IMR-90 (cell line): ENCODE data around the gene S100A13. TPM values are rescaled to one million over a fixed set of nuclear protein-coding genes. Genes with fewer than 3 reads are reported as not detected.

Source experiments
- ATAC-seq: fragments of 200-7000 bp; cut with Tn5 transposase; 2 replicates; pipeline ENCODE4 v1.9.1; 2020; ENCODE audit warnings: low read depth, mild to moderate bottlenecking, moderate library complexity
- BruUV-seq: library from RNA; stranded (reverse); fragments of 400-500 nt; replicated peaks from 2 replicates; lab custom pipeline; 2021; lab: Mats Ljungman, UMichigan
- CTCF ChIA-PET: fragments of 300-600 bp; formaldehyde crosslinking; extraction: SDS; loops from one replicate; lab custom pipeline; 2021; ENCODE audit warnings: antibody characterized with exemption; lab: Yijun Ruan, JAX
- POLR2A ChIA-PET: fragments of 300-600 bp; sonication (Branson Sonifier 250); formaldehyde crosslinking; loops from one replicate; lab custom pipeline; 2022; ENCODE audit warnings: antibody characterized with exemption; ENCODE audit not compliant: unreplicated experiment; lab: Charles Lee
- DNase-seq: peaks from one replicate; pipeline ENCODE4 v3.0.0; 2013
- H2AFZ ChIP-seq: replicated peaks from 2 replicates; pipeline ENCODE3; 2013; ENCODE audit warnings: low read length, mild to moderate bottlenecking; ENCODE audit not compliant: poor library complexity
- H2AK5ac ChIP-seq: 2 replicates; pipeline ENCODE4 v1.6.1; 2013; ENCODE audit warnings: low read depth, low read length, inconsistent platforms
- H2AK9ac ChIP-seq: replicated peaks from 2 replicates; pipeline ENCODE3; 2013; ENCODE audit warnings: mild to moderate bottlenecking, low read depth, low read length, moderate library complexity; ENCODE audit not compliant: poor library complexity
- H2BK120ac ChIP-seq: 2 replicates; pipeline ENCODE4 v1.6.1; 2013; ENCODE audit warnings: low read depth, low read length, inconsistent platforms
- H2BK15ac ChIP-seq: 3 replicates; pipeline ENCODE4 v1.6.1; 2013; ENCODE audit warnings: low read depth, low read length, inconsistent platforms
- H2BK20ac ChIP-seq: 2 replicates; pipeline ENCODE4 v1.6.1; 2013; ENCODE audit warnings: low read depth, mild to moderate bottlenecking, inconsistent platforms, low read length, moderate library complexity
- H2BK5ac ChIP-seq: 2 replicates; pipeline ENCODE4 v1.6.1; 2013; ENCODE audit warnings: mild to moderate bottlenecking, low read depth, low read length, inconsistent platforms; ENCODE audit not compliant: poor library complexity, severe bottlenecking
- H3K14ac ChIP-seq: replicated peaks from 2 replicates; pipeline ENCODE4 v1.6.1; 2013; ENCODE audit warnings: low read depth, low read length, inconsistent platforms
- H3K18ac ChIP-seq: 2 replicates; pipeline ENCODE4 v1.6.1; 2013; ENCODE audit warnings: low read depth, low read length, control low read depth
- H3K23ac ChIP-seq: 2 replicates; pipeline ENCODE4 v1.6.1; 2013; ENCODE audit warnings: low read depth, low read length, inconsistent platforms
- H3K27ac ChIP-seq: 2 replicates; pipeline ENCODE4 v1.5.1; 2013; ENCODE audit warnings: mild to moderate bottlenecking, control low read depth, low read length; ENCODE audit not compliant: insufficient read depth
- H3K27me3 ChIP-seq: 2 replicates; pipeline ENCODE4 v1.6.1; 2013; ENCODE audit warnings: low read length; ENCODE audit not compliant: control insufficient read depth, insufficient read depth
- H3K36me3 ChIP-seq: 2 replicates; pipeline ENCODE4 v1.6.1; 2013; ENCODE audit warnings: low read length, mixed read lengths; ENCODE audit not compliant: control insufficient read depth, insufficient read depth
- H3K4ac ChIP-seq: 2 replicates; pipeline ENCODE4 v1.6.1; 2013; ENCODE audit warnings: low read depth, low read length, inconsistent platforms
- H3K4me1 ChIP-seq: 2 replicates; pipeline ENCODE4 v1.6.1; 2013; ENCODE audit warnings: low read length, mixed read lengths; ENCODE audit not compliant: control insufficient read depth, insufficient read depth
- H3K4me2 ChIP-seq: 2 replicates; pipeline ENCODE4 v1.6.1; 2013; ENCODE audit warnings: low read depth, mild to moderate bottlenecking, control low read depth, low read length, moderate library complexity
- H3K4me3 ChIP-seq: 2 replicates; pipeline ENCODE4 v1.5.1; 2013; ENCODE audit warnings: low read depth, mild to moderate bottlenecking, control low read depth, low read length, moderate library complexity; ENCODE audit not compliant: insufficient read depth
- H3K56ac ChIP-seq: 2 replicates; pipeline ENCODE4 v1.6.1; 2013; ENCODE audit warnings: low read length, inconsistent platforms; ENCODE audit not compliant: insufficient read depth; ENCODE audit errors: extremely low read depth
- H3K79me1 ChIP-seq, 2 experiments: 2 replicates each; pipeline ENCODE4 v1.6.1; 2013; ENCODE audit warnings: low read length in 2 of 2, inconsistent platforms in 1 of 2, low read depth in 1 of 2
- H3K9ac ChIP-seq: 2 replicates; pipeline ENCODE4 v1.6.1; 2013; ENCODE audit warnings: low read depth, low read length, control low read depth
- H3K9me1 ChIP-seq: 2 replicates; pipeline ENCODE4 v1.6.1; 2013; ENCODE audit warnings: low read length, inconsistent platforms; ENCODE audit not compliant: insufficient read depth
- H3K9me3 ChIP-seq: 2 replicates; pipeline ENCODE4 v1.6.1; 2013; ENCODE audit warnings: low read length; ENCODE audit not compliant: control insufficient read depth, insufficient read depth
- H4K20me1 ChIP-seq: 2 replicates; pipeline ENCODE4 v1.6.1; 2013; ENCODE audit warnings: low read length, inconsistent platforms; ENCODE audit not compliant: insufficient read depth
- H4K5ac ChIP-seq: 2 replicates; pipeline ENCODE4 v1.6.1; 2013; ENCODE audit warnings: mild to moderate bottlenecking, low read depth, low read length, control low read depth
- H4K8ac ChIP-seq, 2 experiments: 2 replicates each; pipeline ENCODE4 v1.6.1; 2013; ENCODE audit warnings: low read depth in 2 of 2, low read length in 2 of 2, control low read depth in 1 of 2, inconsistent platforms in 1 of 2
- H4K91ac ChIP-seq: 2 replicates; pipeline ENCODE4 v1.6.1; 2013; ENCODE audit warnings: low read depth, low read length, inconsistent platforms; ENCODE audit not compliant: insufficient read depth
- MAFK ChIP-seq: IDR thresholded peaks from 2 replicates; pipeline ENCODE4 v1.6.1; 2012; ENCODE audit warnings: low read depth, low read length, improper control_type of control experiment
- RAD21 ChIP-seq: IDR thresholded peaks from 2 replicates; pipeline ENCODE4 v1.6.1; 2012; ENCODE audit warnings: low read length, improper control_type of control experiment
- RCOR1 ChIP-seq: IDR thresholded peaks from 2 replicates; pipeline ENCODE4 v1.6.1; 2012; ENCODE audit warnings: mild to moderate bottlenecking, low read length, improper control_type of control experiment; ENCODE audit not compliant: insufficient replicate concordance
- RFX5 ChIP-seq: IDR thresholded peaks from 2 replicates; pipeline ENCODE4 v1.8.0; 2012; ENCODE audit warnings: low read depth, mild to moderate bottlenecking, low read length, moderate library complexity
- SMC3 ChIP-seq: fragments of 150-350 bp; IDR thresholded peaks from 2 replicates; pipeline ENCODE4 v1.6.1; 2016; ENCODE audit warnings: low read depth, mild to moderate bottlenecking, antibody characterized with exemption, low read length, moderate library complexity
- WGBS, 2 experiments: methylation state at CpG; one replicate each; pipeline versions ENCODE4 v1.1.5 to v1.1.7; 2013; ENCODE audit warnings: missing lambda C conversion rate in 2 of 2; ENCODE audit not compliant: insufficient read length in 1 of 2; ENCODE audit errors: extremely low coverage in 2 of 2; 5-methylcytosine and 5-hydroxymethylcytosine counted together
- dilution Hi-C: fragments of 300-500 bp; cut with HindIII; formaldehyde crosslinking; loops from one replicate; pipeline ENCODE4 v1.14.3; 2018; ENCODE audit warnings: low sequenced_read_pairs; ENCODE audit not compliant: unreplicated experiment
- in situ Hi-C: fragments of 300-500 bp; cut with MboI; formaldehyde crosslinking; loops from 3 replicates; pipeline ENCODE4 v1.14.3; 2019; ENCODE audit warnings: low sequenced_read_pairs, inconsistent platforms, mixed read lengths
- intact Hi-C: fragments of 100-400 bp; cut with micrococcal nuclease; formaldehyde crosslinking; loops from 2 replicates; pipeline ENCODE4 v1.10.0; 2022
- polyA plus RNA-seq, 3 experiments: library from polyadenylated mRNA; depleted of rRNA; stranded (reverse); fragments of >200 nt; gene quantifications; 2 replicates each; pipeline ENCODE4 v1.2.3, GENCODE V29; 2012; ENCODE audit warnings: low replicate concordance in 1 of 3
- total RNA-seq: library from RNA; depleted of rRNA; stranded (reverse); fragments of >200 nt; gene quantifications from 2 replicates; pipeline ENCODE4 v1.2.3, GENCODE V29; 2012

The S100A13 gene
- total and polyA plus RNA-seq, 2 of the 4 experiments (the other 2 are of a cell fraction) = 122 to 468 TPM

GRCh38 chr1:153570874-153571273 is 56.4 kb downstream of the S100A13 start:
- no peak overlapping the region for H3K14ac ChIP-seq
- no peak overlapping the region for H2AK5ac ChIP-seq
- peaks cover 23% of the 10 kb centered on the region for H3K9me1 ChIP-seq
- H2BK15ac ChIP-seq = no peak overlapping the region; the same call in 2 of the 3 replicates
- POLR2A ChIA-PET = interaction anchor here (3.7 kb wide), 1 partner anchor 36 kb away, joined by 28 read pairs; the partner anchor contains the start of gene S100A6
- no peak overlapping the region for H4K8ac ChIP-seq
- peak overlapping the region; percentile 65 for H2AK9ac ChIP-seq
- no peak overlapping the region for H2BK120ac ChIP-seq
- no peaks in the 10 kb centered on the region for H3K36me3 ChIP-seq
- H3K4me2 ChIP-seq = no peak overlapping the region
- no peak overlapping the region for H3K56ac ChIP-seq
- DNase-seq (no peak), ATAC-seq (no peak)
- peak overlapping the region; percentile 29 for H3K4ac ChIP-seq
- H4K20me1 ChIP-seq = no peaks in the 10 kb centered on the region
- TF ChIP-seq SMC3 (no peak), RFX5 (no peak), MAFK (no peak), RCOR1 (no peak), RAD21 (no peak)
- no peak overlapping the region for H3K18ac ChIP-seq
- H4K5ac ChIP-seq = no peak overlapping the region
- CTCF ChIA-PET = interaction anchor here (0.6 to 0.8 kb wide), 2 partner anchors 37 to 60 kb away, joined by 4 to 6 read pairs; no protein-coding TSS in a partner anchor
- no peaks in the 10 kb centered on the region for H3K9me3 ChIP-seq
- peaks cover 0 to 26% of the 10 kb centered on the region in 2 experiments; a peak in 2 of 4 replicates for H3K79me1 ChIP-seq
- in situ Hi-C loops = no loop called here
- no peak overlapping the region for H3K9ac ChIP-seq
- intact Hi-C loops = no loop called here
- H3K4me1 ChIP-seq = peaks cover 27% of the 10 kb centered on the region
- H3K4me3 ChIP-seq = no peak overlapping the region
- H3K23ac ChIP-seq = no peak overlapping the region
- no TSS peak for BruUV-seq
- 100% methylated on average over 2 of the region's 5 CpGs; no CpG with 5 or more reads in 1 of the 2 experiments for WGBS, 2 experiments
- H2BK20ac ChIP-seq = no peak overlapping the region
- no peak overlapping the region for H2AFZ ChIP-seq
- H4K91ac ChIP-seq = no peak overlapping the region; the same call in 1 of the 2 replicates
- no peak overlapping the region for H3K27ac ChIP-seq
- H3K27me3 ChIP-seq = no peaks in the 10 kb centered on the region
- dilution Hi-C loops = no loop called here
- H2BK5ac ChIP-seq = no peak overlapping the region
